GM06990 (cell line): ENCODE results near the gene ARID3A.

ENCODE experiments used
- DNase-seq: peaks from one replicate; pipeline ENCODE4 v3.0.0-alpha.2; 2011; ENCODE audit not compliant: insufficient read length; ENCODE audit errors: extremely low read depth
- H3K27me3 ChIP-seq: replicated peaks from 2 replicates; pipeline ENCODE4 v1.6.0; 2011; ENCODE audit warnings: low read length; ENCODE audit not compliant: control insufficient read depth, insufficient read depth
- H3K36me3 ChIP-seq: 2 replicates; pipeline ENCODE4 v1.5.1; 2011; ENCODE audit warnings: low read length; ENCODE audit not compliant: control insufficient read depth, insufficient read depth
- H3K4me3 ChIP-seq: replicated peaks from 2 replicates; pipeline ENCODE4 v1.5.1; 2011; ENCODE audit warnings: low read depth, mild to moderate bottlenecking, control low read depth, low read length
- CTCF ChIP-seq: IDR thresholded peaks from 2 replicates; pipeline ENCODE4 v1.5.1; 2011; ENCODE audit warnings: low read length, control low read depth, mild to moderate bottlenecking, inconsistent platforms; ENCODE audit not compliant: insufficient read depth, poor library complexity, severe bottlenecking

Gene ARID3A

GRCh38 chr19:927351-927779 is 1.5 kb downstream of the ARID3A start:
- TF ChIP-seq CTCF = no peak

GRCh38 chr19:927780-928401 is 2.1 kb downstream of the ARID3A start:
- no peaks in the 10 kb centered on the region for H3K27me3 ChIP-seq
- peaks cover 22% of the 10 kb centered on the region for H3K36me3 ChIP-seq
- H3K4me3 ChIP-seq = peak overlapping the region; percentile 74
- TF ChIP-seq CTCF = no peak
- peak; percentile 13 for DNase-seq

More at GRCh38 chr19:927351-927779, 1.5 kb downstream of the ARID3A start:
- Histone ChIP-seq H3K36me3 (peaks cover 19% of the 10 kb centered on the region), H3K27me3 (no peaks in the 10 kb centered on the region), H3K4me3 (peak overlapping the region; percentile 74)
- DNase-seq = no peak

GRCh38 chr19:928471-929202 is 2.8 kb downstream of the ARID3A start:
- no peak overlapping the region; the same call in 1 of the 2 replicates for H3K4me3 ChIP-seq
- peaks cover 23% of the 10 kb centered on the region for H3K36me3 ChIP-seq
- DNase-seq = peak; percentile 1
- TF ChIP-seq CTCF = no peak
- no peaks in the 10 kb centered on the region for H3K27me3 ChIP-seq

GRCh38 chr19:929203-929890 is 3.5 kb downstream of the ARID3A start:
- no peaks in the 10 kb centered on the region for H3K27me3 ChIP-seq
- DNase-seq = peak; percentile 5
- no peak overlapping the region for H3K4me3 ChIP-seq
- peaks cover 26% of the 10 kb centered on the region for H3K36me3 ChIP-seq
- no peak for TF ChIP-seq CTCF

- H3K4me3 ChIP-seq = no peak overlapping the region
- H3K27me3 ChIP-seq = no peaks in the 10 kb centered on the region
- TF ChIP-seq CTCF = no peak
- DNase-seq = no peak
- peaks cover 28% of the 10 kb centered on the region for H3K36me3 ChIP-seq
These were observed 4.0 kb downstream of the ARID3A start for GRCh38 chr19:929891-930258.
